ENCODE measurements around the gene GDPD5. TPM values are rescaled to one million over a fixed set of nuclear protein-coding genes. Genes with fewer than 3 reads are reported as not detected.

Gene GDPD5
- total and polyA plus RNA-seq, 2 donors (not counting 1 experiment from before 2014, with no cell fraction given) = 59.1 to 102 TPM

DNA sequence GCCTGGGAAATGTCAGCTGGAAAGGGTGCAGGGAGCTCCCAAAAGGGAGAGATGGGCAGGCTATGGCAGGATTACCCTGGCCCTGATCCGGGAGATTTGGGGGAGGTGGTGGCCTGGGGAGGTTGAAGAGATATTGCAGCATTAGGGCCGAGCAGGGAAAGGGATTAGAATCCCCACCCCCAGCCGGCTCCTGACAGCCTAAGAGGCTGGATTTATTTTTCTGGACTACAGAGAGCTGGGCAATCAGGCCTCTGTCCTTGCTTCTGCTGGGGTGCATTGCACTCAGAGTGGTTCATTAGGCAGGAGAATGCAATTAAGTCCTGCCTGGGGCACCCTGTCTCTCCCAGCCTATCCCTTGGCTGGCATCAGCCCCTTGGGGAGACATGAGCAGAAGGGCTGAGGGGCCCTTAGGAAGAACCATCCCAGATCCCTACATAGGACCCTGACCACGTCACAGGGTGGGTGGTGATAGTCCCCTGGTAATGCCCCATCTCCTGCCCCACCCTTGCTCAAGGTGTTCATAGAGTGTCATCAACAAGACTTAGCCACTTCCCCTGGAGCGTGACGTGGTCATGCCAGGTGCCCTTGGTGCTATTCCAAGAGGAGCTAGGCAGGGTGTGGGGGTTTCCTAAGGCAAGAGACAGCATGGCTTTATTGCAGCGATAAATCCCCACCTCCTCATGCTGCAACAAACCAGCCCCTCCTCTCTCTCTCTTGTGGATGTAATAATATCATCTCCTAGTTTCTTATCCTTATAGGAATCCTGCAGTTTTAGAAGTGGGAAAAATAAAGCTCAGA lies 54.4 kb downstream of the GDPD5 start:
- no peak for ATAC-seq (ENCODE audit: low read depth)
- POLR2A ChIA-PET = no interaction called here
- H3K79me2 ChIP-seq (ENCODE audit: control insufficient read depth, insufficient read depth, low read length) = no peaks in the 10 kb centered on the region
- no peak for DNase-seq
- no peaks in the 10 kb centered on the region for H4K20me1 ChIP-seq (ENCODE audit: control insufficient read depth, insufficient read depth, low read length, poor library complexity, severe bottlenecking)
- H3K4me1 ChIP-seq (ENCODE audit: control insufficient read depth in 2 of 2, insufficient read depth in 2 of 2, low read length in 2 of 2) = peaks cover 3 to 18% of the 10 kb centered on the region in 2 donors
- no peaks in the 10 kb centered on the region for H3K9me3 ChIP-seq (ENCODE audit: control extremely low read depth in 1 of 3, control insufficient read depth in 2 of 3, insufficient read depth in 1 of 3, low read length in 2 of 3)
- Mint-ChIP-seq H3K4me1 (peaks cover 25% of the 10 kb centered on the region), H3K27me3 (no peaks in the 10 kb centered on the region), H3K9me3 (ENCODE audit: insufficient read depth) (no peaks in the 10 kb centered on the region), H3K27ac (no peak overlapping the region), H3K4me3 (no peak overlapping the region)
- no peak overlapping the region for H2AFZ ChIP-seq (ENCODE audit: insufficient read depth, low read depth, low read length, poor library complexity, severe bottlenecking)
- H3K27ac ChIP-seq (ENCODE audit: low read length in 2 of 2) = no peak overlapping the region
- WGBS (ENCODE audit: insufficient coverage) = 94% methylated on average over 2 of the region's 7 CpGs
- H3K27me3 ChIP-seq (replicated peaks in 1 of 4; ENCODE audit: control extremely low read depth in 1 of 4, control insufficient read depth in 3 of 4, insufficient read depth in 4 of 4, low read length in 3 of 4) = no peaks in the 10 kb centered on the region
- H3K4me3 ChIP-seq (ENCODE audit: control extremely low read depth in 1 of 5, extremely low read depth in 1 of 5, insufficient read depth in 1 of 5, low read depth in 2 of 5, low read length in 4 of 5) = no peak overlapping the region
- CTCF ChIA-PET = interaction anchor here (1.2 to 1.8 kb wide), 2 partner anchors 25 to 53 kb away, joined by 3 to 4 read pairs; no protein-coding TSS in a partner anchor
- TF ChIP-seq, protein P1, sequence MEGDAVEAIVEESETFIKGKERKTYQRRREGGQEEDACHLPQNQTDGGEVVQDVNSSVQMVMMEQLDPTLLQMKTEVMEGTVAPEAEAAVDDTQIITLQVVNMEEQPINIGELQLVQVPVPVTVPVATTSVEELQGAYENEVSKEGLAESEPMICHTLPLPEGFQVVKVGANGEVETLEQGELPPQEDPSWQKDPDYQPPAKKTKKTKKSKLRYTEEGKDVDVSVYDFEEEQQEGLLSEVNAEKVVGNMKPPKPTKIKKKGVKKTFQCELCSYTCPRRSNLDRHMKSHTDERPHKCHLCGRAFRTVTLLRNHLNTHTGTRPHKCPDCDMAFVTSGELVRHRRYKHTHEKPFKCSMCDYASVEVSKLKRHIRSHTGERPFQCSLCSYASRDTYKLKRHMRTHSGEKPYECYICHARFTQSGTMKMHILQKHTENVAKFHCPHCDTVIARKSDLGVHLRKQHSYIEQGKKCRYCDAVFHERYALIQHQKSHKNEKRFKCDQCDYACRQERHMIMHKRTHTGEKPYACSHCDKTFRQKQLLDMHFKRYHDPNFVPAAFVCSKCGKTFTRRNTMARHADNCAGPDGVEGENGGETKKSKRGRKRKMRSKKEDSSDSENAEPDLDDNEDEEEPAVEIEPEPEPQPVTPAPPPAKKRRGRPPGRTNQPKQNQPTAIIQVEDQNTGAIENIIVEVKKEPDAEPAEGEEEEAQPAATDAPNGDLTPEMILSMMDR (IDR thresholded peaks at IDR 0.05) = no peak
- TF ChIP-seq EZH2 (IDR thresholded peaks at IDR 0.05; ENCODE audit: borderline replicate concordance, insufficient read depth, low read depth, low read length, poor library complexity, severe bottlenecking) = no peak
- no peaks in the 10 kb centered on the region for H3K36me3 ChIP-seq (replicated peaks in 1 of 2; ENCODE audit: control extremely low read depth in 1 of 2, control insufficient read depth in 1 of 2, extremely low read depth in 1 of 2, insufficient read depth in 2 of 2, low read length in 1 of 2)
- no peak overlapping the region for H3K4me2 ChIP-seq (replicated peaks; ENCODE audit: low read depth, low read length, poor library complexity, severe bottlenecking)
- no peak overlapping the region for H3K9ac ChIP-seq (ENCODE audit: low read length)
- intact Hi-C loops (cut with micrococcal nuclease) = no loop called here

DNA sequence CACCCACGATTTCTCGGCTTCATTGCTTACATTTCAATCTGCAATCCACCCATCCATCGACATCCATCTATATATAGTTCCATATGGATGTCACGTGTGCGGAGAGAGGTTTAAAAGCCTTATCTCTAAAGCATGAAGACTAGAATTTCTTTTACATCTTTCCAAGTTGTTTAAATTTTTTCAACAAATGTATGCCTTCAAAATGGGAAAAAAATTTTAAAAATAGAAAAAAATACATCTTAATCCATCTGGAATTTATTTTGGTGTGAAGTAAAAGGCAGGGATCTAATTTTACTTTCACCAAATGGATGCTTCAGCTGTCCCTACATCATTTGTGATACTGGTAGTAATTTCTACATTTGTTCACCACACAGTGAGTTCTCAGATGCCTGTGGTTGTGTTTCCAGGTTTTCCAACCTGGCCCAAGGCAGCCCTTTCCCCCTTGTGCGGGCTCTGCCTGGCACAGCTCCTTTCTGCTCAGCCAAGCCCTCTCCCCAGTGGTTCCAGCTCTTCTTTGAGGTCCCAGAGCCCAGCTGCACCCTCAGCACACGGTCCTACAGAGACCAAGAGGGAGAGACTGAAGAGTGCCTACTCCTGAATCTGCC lies 55.2 kb downstream of the GDPD5 start:
- Histone ChIP-seq H3K27ac (ENCODE audit: low read length in 2 of 2) (no peak overlapping the region), H3K4me1 (ENCODE audit: control insufficient read depth in 2 of 2, insufficient read depth in 2 of 2, low read length in 2 of 2) (peaks cover 3 to 14% of the 10 kb centered on the region in 2 donors), H3K36me3 (replicated peaks in 1 of 2; ENCODE audit: control extremely low read depth in 1 of 2, control insufficient read depth in 1 of 2, extremely low read depth in 1 of 2, insufficient read depth in 2 of 2, low read length in 1 of 2) (no peaks in the 10 kb centered on the region), H4K20me1 (ENCODE audit: control insufficient read depth, insufficient read depth, low read length, poor library complexity, severe bottlenecking) (no peaks in the 10 kb centered on the region), H3K9ac (ENCODE audit: low read length) (no peak overlapping the region), H2AFZ (ENCODE audit: insufficient read depth, low read depth, low read length, poor library complexity, severe bottlenecking) (no peak overlapping the region), H3K9me3 (ENCODE audit: control extremely low read depth in 1 of 3, control insufficient read depth in 2 of 3, insufficient read depth in 1 of 3, low read length in 2 of 3) (no peaks in the 10 kb centered on the region), H3K79me2 (ENCODE audit: control insufficient read depth, insufficient read depth, low read length) (no peaks in the 10 kb centered on the region), H3K4me2 (replicated peaks; ENCODE audit: low read depth, low read length, poor library complexity, severe bottlenecking) (no peak overlapping the region), H3K27me3 (replicated peaks in 1 of 4; ENCODE audit: control extremely low read depth in 1 of 4, control insufficient read depth in 3 of 4, insufficient read depth in 4 of 4, low read length in 3 of 4) (no peaks in the 10 kb centered on the region), H3K4me3 (ENCODE audit: control extremely low read depth in 1 of 5, extremely low read depth in 1 of 5, insufficient read depth in 1 of 5, low read depth in 2 of 5, low read length in 4 of 5) (no peak overlapping the region)
- H3K4me1 Mint-ChIP-seq = peaks cover 21% of the 10 kb centered on the region
- no peak for TF ChIP-seq EZH2 (IDR thresholded peaks at IDR 0.05; ENCODE audit: borderline replicate concordance, insufficient read depth, low read depth, low read length, poor library complexity, severe bottlenecking)
- TF ChIP-seq, protein P1 (IDR thresholded peaks at IDR 0.05) = no peak
- no peak for DNase-seq
- intact Hi-C loops (cut with micrococcal nuclease) = no loop called here
- no peak overlapping the region for H3K27ac Mint-ChIP-seq
- CTCF ChIA-PET = interaction anchor here (1.2 to 1.8 kb wide), 2 partner anchors 25 to 54 kb away, joined by 3 to 4 read pairs; no protein-coding TSS in a partner anchor
- ATAC-seq (ENCODE audit: low read depth) = no peak
- POLR2A ChIA-PET = no interaction called here
- 85% methylated on average over 2 of the region's 7 CpGs for WGBS (ENCODE audit: insufficient coverage)
- no peak overlapping the region for H3K4me3 Mint-ChIP-seq
- H3K9me3 Mint-ChIP-seq (ENCODE audit: insufficient read depth) = no peaks in the 10 kb centered on the region
- H3K27me3 Mint-ChIP-seq = no peaks in the 10 kb centered on the region
